Neural progenitor cell (in vitro differentiated cells): ENCODE results near the gene PIK3R6.

ENCODE experiments used
- CTCF ChIP-seq: fragments of 200-600 bp; sonication (generic); IDR thresholded peaks from 2 replicates; pipeline ENCODE4 v1.5.1; 2017; ENCODE audit warnings: antibody characterized with exemption, mild to moderate bottlenecking
- EZH2 ChIP-seq: fragments of 200-600 bp; sonication (generic); IDR thresholded peaks from 2 replicates; pipeline ENCODE4 v1.6.1; 2017; ENCODE audit warnings: antibody characterized with exemption, mild to moderate bottlenecking, moderate library complexity
- EZH2phosphoT487 ChIP-seq: fragments of 200-600 bp; sonication (generic); IDR thresholded peaks from 2 replicates; pipeline ENCODE4 v1.6.1; 2017; ENCODE audit warnings: antibody characterized with exemption

GRCh38 chr17:8887301-8887700 is 19.8 kb upstream of the PIK3R6 start:
- TF ChIP-seq CTCF = no peak
- no peak for TF ChIP-seq EZH2
- TF ChIP-seq EZH2phosphoT487 = no peak
